SK-N-SH treated with all-trans-retinoic acid at 6 μM for 48 hours (cell line): Measurements from ENCODE around the gene RENBP.

Experiments
- CSRNP3 ChIP-seq: fragments of 250-450 bp; sonication (Bioruptor Pico); IDR thresholded peaks from 2 replicates; pipeline ENCODE4 v1.5.1; 2021; ENCODE audit warnings: mild to moderate bottlenecking, moderate library complexity
- RARB ChIP-seq: fragments of 250-450 bp; sonication (Bioruptor Pico); IDR thresholded peaks from 2 replicates; pipeline ENCODE4 v1.8.0; 2021; ENCODE audit warnings: mild to moderate bottlenecking, moderate library complexity
- TCF4 ChIP-seq: fragments of 250-450 bp; sonication (Bioruptor Pico); IDR thresholded peaks from 2 replicates; pipeline ENCODE4 v1.8.0; 2021; ENCODE audit warnings: mild to moderate bottlenecking, moderate library complexity, borderline replicate concordance
- TOX ChIP-seq: fragments of 250-450 bp; sonication (Bioruptor Pico); IDR thresholded peaks from 2 replicates; pipeline ENCODE4 v1.8.0; 2021; ENCODE audit warnings: mild to moderate bottlenecking, moderate library complexity, borderline replicate concordance
- ZC3H10 ChIP-seq: fragments of 250-450 bp; sonication (Bioruptor Pico); IDR thresholded peaks from 2 replicates; pipeline ENCODE4 v1.5.1; 2021; ENCODE audit warnings: mild to moderate bottlenecking, moderate library complexity
- ZFP30 ChIP-seq: fragments of 450-650 bp; formaldehyde crosslinking; IDR thresholded peaks from 2 replicates; pipeline ENCODE4 v1.5.0; 2022; ENCODE audit warnings: mild to moderate bottlenecking, moderate library complexity
- ZNF70 ChIP-seq: fragments of 450-650 bp; formaldehyde crosslinking; IDR thresholded peaks from 2 replicates; pipeline ENCODE4 v1.5.0; 2020; ENCODE audit warnings: mild to moderate bottlenecking, moderate library complexity
- TF ChIP-seq, protein P1 (sequence below): fragments of 250-450 bp; sonication (Bioruptor Pico); IDR thresholded peaks from 2 replicates; pipeline ENCODE4 v1.5.0; 2020; ENCODE audit warnings: mild to moderate bottlenecking, moderate library complexity

- TF ChIP-seq ZFP30 (no peak), CSRNP3 (CRISPR knock-in tag) (no peak), TCF4 (CRISPR knock-in tag) (no peak), RARB (no peak), ZC3H10 (no peak), TOX (CRISPR knock-in tag) (no peak), ZNF70 (no peak)
- TF ChIP-seq, protein P1, sequence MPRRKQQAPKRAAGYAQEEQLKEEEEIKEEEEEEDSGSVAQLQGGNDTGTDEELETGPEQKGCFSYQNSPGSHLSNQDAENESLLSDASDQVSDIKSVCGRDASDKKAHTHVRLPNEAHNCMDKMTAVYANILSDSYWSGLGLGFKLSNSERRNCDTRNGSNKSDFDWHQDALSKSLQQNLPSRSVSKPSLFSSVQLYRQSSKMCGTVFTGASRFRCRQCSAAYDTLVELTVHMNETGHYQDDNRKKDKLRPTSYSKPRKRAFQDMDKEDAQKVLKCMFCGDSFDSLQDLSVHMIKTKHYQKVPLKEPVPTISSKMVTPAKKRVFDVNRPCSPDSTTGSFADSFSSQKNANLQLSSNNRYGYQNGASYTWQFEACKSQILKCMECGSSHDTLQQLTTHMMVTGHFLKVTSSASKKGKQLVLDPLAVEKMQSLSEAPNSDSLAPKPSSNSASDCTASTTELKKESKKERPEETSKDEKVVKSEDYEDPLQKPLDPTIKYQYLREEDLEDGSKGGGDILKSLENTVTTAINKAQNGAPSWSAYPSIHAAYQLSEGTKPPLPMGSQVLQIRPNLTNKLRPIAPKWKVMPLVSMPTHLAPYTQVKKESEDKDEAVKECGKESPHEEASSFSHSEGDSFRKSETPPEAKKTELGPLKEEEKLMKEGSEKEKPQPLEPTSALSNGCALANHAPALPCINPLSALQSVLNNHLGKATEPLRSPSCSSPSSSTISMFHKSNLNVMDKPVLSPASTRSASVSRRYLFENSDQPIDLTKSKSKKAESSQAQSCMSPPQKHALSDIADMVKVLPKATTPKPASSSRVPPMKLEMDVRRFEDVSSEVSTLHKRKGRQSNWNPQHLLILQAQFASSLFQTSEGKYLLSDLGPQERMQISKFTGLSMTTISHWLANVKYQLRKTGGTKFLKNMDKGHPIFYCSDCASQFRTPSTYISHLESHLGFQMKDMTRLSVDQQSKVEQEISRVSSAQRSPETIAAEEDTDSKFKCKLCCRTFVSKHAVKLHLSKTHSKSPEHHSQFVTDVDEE (CRISPR knock-in tag): no peak
Observed at GRCh38 chrX:153930011-153930910, 14.2 kb downstream of the RENBP start.
